HepG2 (cell line): Measurements from ENCODE around the gene AXIN1. TPM values are rescaled to one million over a fixed set of nuclear protein-coding genes. Genes with fewer than 3 reads are reported as not detected.

Experiments used
- CENPT ChIP-seq: sonication (generic); formaldehyde crosslinking; IDR thresholded peaks from 2 replicates; pipeline ENCODE4 v1.8.0; 2022; ENCODE audit warnings: low read depth, mild to moderate bottlenecking, moderate library complexity, missing genetic modification reagents
- FOXM1 ChIP-seq: sonication (generic); formaldehyde crosslinking; IDR thresholded peaks from 2 replicates; pipeline ENCODE4 v1.5.0; 2020; ENCODE audit warnings: missing genetic modification reagents
- GABPB1 ChIP-seq: IDR thresholded peaks from 2 replicates; pipeline ENCODE4 v1.6.1; 2016; ENCODE audit warnings: mild to moderate bottlenecking, missing genetic modification reagents, moderate library complexity, missing compliant biosample characterization
- GATAD1 ChIP-seq: IDR thresholded peaks from 2 replicates; pipeline ENCODE4 v1.6.1; 2016; ENCODE audit warnings: missing genetic modification reagents, missing compliant biosample characterization
- HDAC1 ChIP-seq: sonication (generic); formaldehyde crosslinking; IDR thresholded peaks from 2 replicates; pipeline ENCODE4 v1.5.1; 2020; ENCODE audit warnings: mild to moderate bottlenecking, missing genetic modification reagents
- HNRNPL ChIP-seq: fragments of 200-400 bp; formaldehyde crosslinking; IDR thresholded peaks from 2 replicates; pipeline ENCODE4 v1.6.1; 2017; ENCODE audit warnings: mild to moderate bottlenecking, low read depth, low read length
- KMT2A ChIP-seq: sonication (generic); formaldehyde crosslinking; IDR thresholded peaks from 2 replicates; pipeline ENCODE4 v1.4.0; 2020; ENCODE audit warnings: missing genetic modification reagents
- MED1 ChIP-seq: sonication (generic); formaldehyde crosslinking; IDR thresholded peaks from 2 replicates; pipeline ENCODE4 v1.4.0; 2020; ENCODE audit warnings: missing genetic modification reagents
- NCOR1 ChIP-seq: fragments of 200-600 bp; sonication (generic); IDR thresholded peaks from 2 replicates; pipeline ENCODE4 v1.7.0; 2017; ENCODE audit warnings: antibody characterized with exemption, low read length, borderline replicate concordance
- NONO ChIP-seq, 2 experiments: fragments of 450-650 bp in 1 of 2; sonication (generic) in 1 of 2; formaldehyde crosslinking in 1 of 2; IDR thresholded peaks in 1 of 2; conservative IDR thresholded peaks in 1 of 2; 2 replicates each; pipeline versions ENCODE4 v1.6.1 to v1.8.0; 2017 to 2022; ENCODE audit warnings: mild to moderate bottlenecking in 1 of 2, missing genetic modification reagents in 1 of 2, moderate library complexity in 1 of 2
- NPAS2 ChIP-seq: sonication (generic); formaldehyde crosslinking; IDR thresholded peaks from 2 replicates; pipeline ENCODE4 v1.8.0; 2022; ENCODE audit warnings: mild to moderate bottlenecking, missing genetic modification reagents, borderline replicate concordance
- NR2C2 ChIP-seq: sonication (generic); formaldehyde crosslinking; IDR thresholded peaks from 2 replicates; pipeline ENCODE4 v1.4.0; 2020; ENCODE audit warnings: missing genetic modification reagents, mild to moderate bottlenecking, moderate library complexity, borderline replicate concordance
- RXRB ChIP-seq: IDR thresholded peaks from 2 replicates; pipeline ENCODE4 v1.6.1; 2016; ENCODE audit warnings: borderline replicate concordance, missing genetic modification reagents, missing compliant biosample characterization
- ZNF207 ChIP-seq: fragments of 450-650 bp; IDR thresholded peaks from 2 replicates; pipeline ENCODE4 v1.6.1; 2016; ENCODE audit warnings: antibody characterized with exemption, borderline replicate concordance
- ZNF225 ChIP-seq: sonication (generic); formaldehyde crosslinking; IDR thresholded peaks from 2 replicates; pipeline ENCODE4 v1.4.0; 2020; ENCODE audit warnings: mild to moderate bottlenecking, missing genetic modification reagents
- ZNF333 ChIP-seq: sonication (generic); formaldehyde crosslinking; IDR thresholded peaks from 2 replicates; pipeline ENCODE4 v1.4.0; 2020; ENCODE audit warnings: mild to moderate bottlenecking, missing genetic modification reagents, borderline replicate concordance
- ZNF564 ChIP-seq: sonication (generic); formaldehyde crosslinking; IDR thresholded peaks from 2 replicates; pipeline ENCODE4 v1.8.1; 2023; ENCODE audit warnings: mild to moderate bottlenecking, missing genetic modification reagents
- polyA plus RNA-seq, 8 experiments: library from polyadenylated mRNA; depleted of rRNA in 3 of 8; stranded (reverse) in 7 of 8; unstranded in 1 of 8; fragments of >200 nt; fragmentation: Illumina TruSeq in 4 of 8; extraction: Trizol in 4 of 8; gene quantifications; 2 replicates each; pipeline versions ENCODE4 v1.2.1 to v1.2.3, GENCODE V29; 2011 to 2016; ENCODE audit warnings: low read depth in 4 of 8, missing spikeins in 1 of 8, mixed read lengths in 1 of 8; ENCODE audit not compliant: insufficient read depth in 1 of 8
- total RNA-seq, 5 experiments: library from RNA; depleted of rRNA; stranded (reverse); fragments of >200 nt; fragmentation: Illumina TruSeq; extraction: Trizol; gene quantifications; 2 replicates each; pipeline ENCODE4 v1.2.3, GENCODE V29; 2016; ENCODE audit warnings: low read depth in 1 of 5
- TF ChIP-seq, protein P1 (sequence below), 2 experiments: sonication (generic) in 1 of 2; formaldehyde crosslinking in 1 of 2; IDR thresholded peaks; 2 replicates each; pipeline versions ENCODE4 v1.4.0 to v1.6.1; 2016 to 2020; ENCODE audit warnings: borderline replicate concordance in 1 of 2, low read depth in 1 of 2, mild to moderate bottlenecking in 1 of 2, missing genetic modification reagents in 1 of 2
- TF ChIP-seq, protein P2 (sequence below): sonication (generic); formaldehyde crosslinking; IDR thresholded peaks from 2 replicates; pipeline ENCODE4 v1.5.1; 2020; ENCODE audit warnings: mild to moderate bottlenecking, missing genetic modification reagents, moderate library complexity
- TF ChIP-seq, protein P3 (sequence below): sonication (generic); formaldehyde crosslinking; IDR thresholded peaks from 2 replicates; pipeline ENCODE4 v1.5.0; 2020; ENCODE audit warnings: mild to moderate bottlenecking, missing genetic modification reagents

The AXIN1 gene
- total and polyA plus RNA-seq, 2 of the 13 experiments (the other 11 are each of a cell fraction or from before 2014, with no cell fraction given), result 24.0 to 26.0 TPM

DNA sequence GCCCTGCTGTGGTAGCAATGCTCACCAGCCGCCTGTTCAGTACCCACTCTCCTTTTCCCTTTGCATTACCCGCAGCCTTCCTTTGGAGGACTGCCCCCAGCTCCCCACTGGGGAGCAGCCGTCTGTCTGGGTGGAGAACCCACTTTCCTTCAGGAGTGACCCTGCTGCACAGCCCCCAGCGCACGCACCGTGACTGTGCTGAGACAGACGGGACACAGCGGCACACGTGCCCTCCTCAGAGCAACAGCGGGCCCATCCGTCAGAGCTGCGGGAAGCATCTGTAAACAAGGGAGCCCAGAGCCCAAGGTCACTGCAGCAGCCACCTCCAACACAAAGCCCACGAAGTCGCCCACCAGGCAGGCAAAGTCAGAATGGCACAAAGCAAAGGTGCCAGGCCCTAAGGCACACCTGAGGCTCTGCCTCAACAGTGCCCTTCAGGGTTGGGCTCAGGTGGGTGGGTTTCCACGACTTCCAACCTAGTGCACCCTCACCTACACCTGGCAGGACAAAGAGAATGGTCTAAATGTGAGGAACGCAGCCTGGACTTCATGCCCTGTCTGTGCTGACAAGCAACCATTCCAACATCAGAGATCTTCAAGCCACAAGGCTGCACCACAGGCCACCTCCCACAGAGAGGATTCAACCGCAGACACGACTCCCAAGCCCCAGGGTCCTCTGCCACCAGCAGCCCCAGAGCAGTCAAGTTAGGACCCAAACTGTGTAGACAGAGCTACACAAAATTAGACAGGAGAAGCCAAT, 9.9 kb downstream of the AXIN1 start (continued):
- TF ChIP-seq, protein P1, sequence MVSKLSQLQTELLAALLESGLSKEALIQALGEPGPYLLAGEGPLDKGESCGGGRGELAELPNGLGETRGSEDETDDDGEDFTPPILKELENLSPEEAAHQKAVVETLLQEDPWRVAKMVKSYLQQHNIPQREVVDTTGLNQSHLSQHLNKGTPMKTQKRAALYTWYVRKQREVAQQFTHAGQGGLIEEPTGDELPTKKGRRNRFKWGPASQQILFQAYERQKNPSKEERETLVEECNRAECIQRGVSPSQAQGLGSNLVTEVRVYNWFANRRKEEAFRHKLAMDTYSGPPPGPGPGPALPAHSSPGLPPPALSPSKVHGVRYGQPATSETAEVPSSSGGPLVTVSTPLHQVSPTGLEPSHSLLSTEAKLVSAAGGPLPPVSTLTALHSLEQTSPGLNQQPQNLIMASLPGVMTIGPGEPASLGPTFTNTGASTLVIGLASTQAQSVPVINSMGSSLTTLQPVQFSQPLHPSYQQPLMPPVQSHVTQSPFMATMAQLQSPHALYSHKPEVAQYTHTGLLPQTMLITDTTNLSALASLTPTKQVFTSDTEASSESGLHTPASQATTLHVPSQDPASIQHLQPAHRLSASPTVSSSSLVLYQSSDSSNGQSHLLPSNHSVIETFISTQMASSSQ (IDR thresholded peaks at IDR 0.05; ENCODE audit: low read depth), result no peak
- TF ChIP-seq, protein P1 (CRISPR knock-in tag; IDR thresholded peaks at IDR 0.05; ENCODE audit: borderline replicate concordance), result peak; percentile 46; the same call in 1 of the 2 replicates
- no peak for TF ChIP-seq NONO (IDR thresholded peaks at IDR 0.05)
- peak; percentile 76 for TF ChIP-seq NONO (CRISPR knock-in tag; conservative IDR thresholded peaks at IDR 0.05)
- TF ChIP-seq FOXM1 (CRISPR knock-in tag), result no peak
- peak; percentile 87 for TF ChIP-seq MED1
- TF ChIP-seq ZNF207, result no peak
- no peak for TF ChIP-seq ZNF564 (CRISPR knock-in tag)
- TF ChIP-seq NCOR1, result no peak
- peak; percentile 74 for TF ChIP-seq KMT2A (CRISPR knock-in tag)
- peak; percentile 95 for TF ChIP-seq HDAC1
- TF ChIP-seq, protein P2, sequence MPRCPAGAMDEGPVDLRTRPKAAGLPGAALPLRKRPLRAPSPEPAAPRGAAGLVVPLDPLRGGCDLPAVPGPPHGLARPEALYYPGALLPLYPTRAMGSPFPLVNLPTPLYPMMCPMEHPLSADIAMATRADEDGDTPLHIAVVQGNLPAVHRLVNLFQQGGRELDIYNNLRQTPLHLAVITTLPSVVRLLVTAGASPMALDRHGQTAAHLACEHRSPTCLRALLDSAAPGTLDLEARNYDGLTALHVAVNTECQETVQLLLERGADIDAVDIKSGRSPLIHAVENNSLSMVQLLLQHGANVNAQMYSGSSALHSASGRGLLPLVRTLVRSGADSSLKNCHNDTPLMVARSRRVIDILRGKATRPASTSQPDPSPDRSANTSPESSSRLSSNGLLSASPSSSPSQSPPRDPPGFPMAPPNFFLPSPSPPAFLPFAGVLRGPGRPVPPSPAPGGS, result no peak; the same call in 1 of the 2 replicates
- peak; percentile 66 for TF ChIP-seq GABPB1
- peak; percentile 37; the same call in 1 of the 2 replicates for TF ChIP-seq NR2C2 (CRISPR knock-in tag)
- no peak for TF ChIP-seq NPAS2 (CRISPR knock-in tag)
- 0 out of 2 replicates have a peak, but pooled peaks have one; percentile 35 for TF ChIP-seq ZNF225 (CRISPR knock-in tag)
- no peak for TF ChIP-seq ZNF333 (CRISPR knock-in tag)
- peak; percentile 72 for TF ChIP-seq RXRB
- TF ChIP-seq, protein P3, sequence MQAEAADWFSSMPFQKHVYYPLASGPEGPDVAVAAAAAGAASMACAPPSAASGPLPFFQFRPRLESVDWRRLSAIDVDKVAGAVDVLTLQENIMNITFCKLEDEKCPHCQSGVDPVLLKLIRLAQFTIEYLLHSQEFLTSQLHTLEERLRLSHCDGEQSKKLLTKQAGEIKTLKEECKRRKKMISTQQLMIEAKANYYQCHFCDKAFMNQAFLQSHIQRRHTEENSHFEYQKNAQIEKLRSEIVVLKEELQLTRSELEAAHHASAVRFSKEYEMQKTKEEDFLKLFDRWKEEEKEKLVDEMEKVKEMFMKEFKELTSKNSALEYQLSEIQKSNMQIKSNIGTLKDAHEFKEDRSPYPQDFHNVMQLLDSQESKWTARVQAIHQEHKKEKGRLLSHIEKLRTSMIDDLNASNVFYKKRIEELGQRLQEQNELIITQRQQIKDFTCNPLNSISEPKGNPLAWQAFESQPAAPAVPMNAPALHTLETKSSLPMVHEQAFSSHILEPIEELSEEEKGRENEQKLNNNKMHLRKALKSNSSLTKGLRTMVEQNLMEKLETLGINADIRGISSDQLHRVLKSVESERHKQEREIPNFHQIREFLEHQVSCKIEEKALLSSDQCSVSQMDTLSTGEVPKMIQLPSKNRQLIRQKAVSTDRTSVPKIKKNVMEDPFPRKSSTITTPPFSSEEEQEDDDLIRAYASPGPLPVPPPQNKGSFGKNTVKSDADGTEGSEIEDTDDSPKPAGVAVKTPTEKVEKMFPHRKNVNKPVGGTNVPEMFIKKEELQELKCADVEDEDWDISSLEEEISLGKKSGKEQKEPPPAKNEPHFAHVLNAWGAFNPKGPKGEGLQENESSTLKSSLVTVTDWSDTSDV (CRISPR knock-in tag), result peak; percentile 86; the same call in 1 of the 2 replicates
- TF ChIP-seq CENPT, result no peak
- peak; percentile 96 for TF ChIP-seq HNRNPL
- TF ChIP-seq GATAD1 (CRISPR knock-in tag), result peak; percentile 67
